ENCODE data around the gene PTPRN2.

Gene PTPRN2

GRCh38 chr7:158141806-158142518 lies 445.7 kb downstream of the PTPRN2 start:
- no peaks in the 10 kb centered on the region for H3K36me3 Mint-ChIP-seq
- peaks cover 37% of the 10 kb centered on the region for H3K9me3 Mint-ChIP-seq
- no peak for DNase-seq
- no peak overlapping the region for H3K27ac Mint-ChIP-seq
- H3K4me1 Mint-ChIP-seq = no peaks in the 10 kb centered on the region
- CTCF ChIA-PET = no interaction called here
- H3K4me3 Mint-ChIP-seq = no peak overlapping the region
- H3K27me3 Mint-ChIP-seq = no peaks in the 10 kb centered on the region

DNA sequence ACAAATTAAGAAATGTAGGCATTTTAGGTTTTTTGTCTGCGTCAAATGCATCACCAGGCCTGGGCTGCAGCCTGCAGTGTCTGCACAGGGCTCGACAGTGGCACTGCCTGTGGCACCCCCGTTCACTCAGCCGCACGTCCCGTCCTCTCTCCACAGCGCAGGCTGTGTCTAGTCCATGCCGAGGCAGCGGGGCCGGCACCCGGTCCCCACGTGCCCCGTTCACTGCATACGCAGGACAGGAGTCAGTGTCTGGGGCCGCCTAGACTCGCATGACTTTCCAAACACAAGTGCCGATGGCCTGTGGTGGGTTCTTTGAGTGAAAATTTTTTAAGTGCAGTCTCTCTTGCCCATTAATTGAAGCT lies 446.4 kb downstream of the PTPRN2 start:
- no peak for DNase-seq
- Mint-ChIP-seq H3K27me3 (no peaks in the 10 kb centered on the region), H3K9me3 (peaks cover 35% of the 10 kb centered on the region), H3K4me1 (no peaks in the 10 kb centered on the region), H3K4me3 (no peak overlapping the region), H3K27ac (no peak overlapping the region), H3K36me3 (no peaks in the 10 kb centered on the region)
- CTCF ChIA-PET = no interaction called here

DNA sequence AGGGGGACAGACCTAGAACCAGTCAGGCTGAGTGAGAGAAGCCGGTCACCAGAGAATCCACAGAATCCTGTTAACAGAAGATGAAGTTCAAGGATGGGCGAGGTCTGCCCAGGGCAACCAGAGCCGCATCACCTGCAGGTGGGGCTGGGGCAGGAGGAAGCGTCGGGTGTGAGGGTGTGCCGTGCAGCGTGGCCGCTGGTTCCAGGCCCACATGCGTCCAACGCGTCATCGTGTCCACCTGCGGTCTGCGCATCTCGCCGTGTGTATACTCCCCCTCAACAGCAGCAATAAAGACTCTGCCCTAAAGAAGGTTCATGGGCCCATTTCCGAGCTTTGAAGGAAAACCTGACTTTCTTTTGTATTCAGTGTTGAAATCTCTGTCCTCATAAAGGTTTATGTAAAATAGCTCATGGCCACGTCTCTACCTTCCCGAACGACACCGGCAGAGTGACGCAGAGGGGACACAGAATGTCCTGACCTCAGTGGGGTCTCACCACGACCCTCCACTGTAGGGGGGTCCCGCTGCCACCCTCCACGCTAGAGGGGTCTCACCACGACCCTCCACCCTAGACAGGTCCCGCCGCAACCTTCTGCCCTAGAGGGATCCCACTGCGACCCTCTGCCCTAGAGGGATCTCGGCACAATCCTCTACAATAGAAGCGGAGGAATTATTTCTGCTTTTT lies 446.9 kb downstream of the PTPRN2 start:
- H3K36me3 Mint-ChIP-seq = no peaks in the 10 kb centered on the region
- no peaks in the 10 kb centered on the region for H3K4me1 Mint-ChIP-seq
- H3K4me3 Mint-ChIP-seq = no peak overlapping the region
- H3K27me3 Mint-ChIP-seq = no peaks in the 10 kb centered on the region
- peaks cover 31% of the 10 kb centered on the region for H3K9me3 Mint-ChIP-seq
- CTCF ChIA-PET = no interaction called here
- DNase-seq = no peak
- no peak overlapping the region for H3K27ac Mint-ChIP-seq

GRCh38 chr7:158139499-158139898 lies 448.1 kb downstream of the PTPRN2 start:
- no peak overlapping the region for H3K27ac Mint-ChIP-seq
- H3K4me1 Mint-ChIP-seq = no peaks in the 10 kb centered on the region
- DNase-seq = no peak
- H3K9me3 Mint-ChIP-seq = peaks cover 25% of the 10 kb centered on the region
- no peaks in the 10 kb centered on the region for H3K27me3 Mint-ChIP-seq
- H3K36me3 Mint-ChIP-seq = no peaks in the 10 kb centered on the region
- CTCF ChIA-PET = no interaction called here
- no peak overlapping the region for H3K4me3 Mint-ChIP-seq

- Mint-ChIP-seq H3K4me1 (no peaks in the 10 kb centered on the region), H3K4me3 (no peak overlapping the region), H3K27me3 (no peaks in the 10 kb centered on the region)
Measured at GRCh38 chr7:158138329-158138597, 449.4 kb downstream of the PTPRN2 start.

GRCh38 chr7:158137516-158138328 lies 449.9 kb downstream of the PTPRN2 start:
- H3K4me3 Mint-ChIP-seq = no peak overlapping the region
- CTCF ChIA-PET = no interaction called here
- H3K9me3 Mint-ChIP-seq = peaks cover 16% of the 10 kb centered on the region
- no peak for DNase-seq
- H3K27ac Mint-ChIP-seq = no peak overlapping the region
- no peaks in the 10 kb centered on the region for H3K4me1 Mint-ChIP-seq
- H3K27me3 Mint-ChIP-seq = no peaks in the 10 kb centered on the region
- no peaks in the 10 kb centered on the region for H3K36me3 Mint-ChIP-seq

More at GRCh38 chr7:158138329-158138597, 449.4 kb downstream of the PTPRN2 start:
- H3K9me3 Mint-ChIP-seq = peaks cover 19% of the 10 kb centered on the region
- CTCF ChIA-PET = no interaction called here
- H3K36me3 Mint-ChIP-seq = no peaks in the 10 kb centered on the region
- DNase-seq = no peak
- no peak overlapping the region for H3K27ac Mint-ChIP-seq

DNA sequence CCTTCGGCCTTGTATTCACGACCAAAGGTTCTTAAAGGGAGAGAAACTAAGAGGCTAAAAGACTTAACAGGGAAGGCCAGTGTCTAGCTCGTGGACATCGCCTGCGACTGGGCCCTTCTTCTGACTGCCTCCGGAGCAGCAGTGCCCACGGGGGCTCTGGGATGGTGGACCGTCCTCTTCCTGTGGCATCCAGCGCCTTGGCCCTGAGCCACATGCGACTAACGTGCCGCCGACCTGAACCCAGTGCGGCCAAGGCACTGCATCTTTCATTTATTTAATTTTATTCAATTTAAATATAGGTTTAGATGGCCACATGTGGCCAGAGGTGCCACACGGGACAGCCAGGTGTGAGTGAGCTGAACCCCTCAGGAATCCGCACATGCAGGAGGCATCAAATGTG lies 451.7 kb downstream of the PTPRN2 start:
- H3K4me3 Mint-ChIP-seq = no peak overlapping the region
- CTCF ChIA-PET = no interaction called here
- no peak overlapping the region for H3K27ac Mint-ChIP-seq
- H3K4me1 Mint-ChIP-seq = no peaks in the 10 kb centered on the region
- H3K27me3 Mint-ChIP-seq = no peaks in the 10 kb centered on the region
- no peaks in the 10 kb centered on the region for H3K36me3 Mint-ChIP-seq
- DNase-seq = no peak
- peaks cover 12% of the 10 kb centered on the region for H3K9me3 Mint-ChIP-seq

DNA sequence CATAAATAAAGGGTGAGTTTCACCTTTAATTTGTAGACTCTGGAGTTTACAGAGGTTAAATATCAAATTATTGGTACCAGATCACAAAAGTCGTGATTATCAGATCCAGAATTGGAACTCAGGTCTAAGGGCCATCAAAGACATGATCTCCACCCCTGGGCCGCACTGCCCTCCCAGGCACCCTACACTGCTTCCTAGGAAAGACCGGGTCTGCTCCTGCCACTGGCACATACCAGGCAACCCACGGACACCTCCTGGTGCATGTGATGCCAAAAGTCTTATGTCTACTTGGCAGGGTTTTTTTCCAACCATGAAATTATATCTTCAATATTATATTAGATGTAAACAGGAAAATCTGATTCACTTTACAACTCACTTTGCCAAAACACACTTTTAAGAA lies 452.8 kb downstream of the PTPRN2 start:
- Mint-ChIP-seq H3K4me3 (no peak overlapping the region), H3K9me3 (peaks cover 5% of the 10 kb centered on the region), H3K36me3 (no peaks in the 10 kb centered on the region), H3K4me1 (no peaks in the 10 kb centered on the region), H3K27ac (no peak overlapping the region), H3K27me3 (no peaks in the 10 kb centered on the region)
- DNase-seq = no peak
- CTCF ChIA-PET = no interaction called here

- Mint-ChIP-seq H3K9me3 (peaks cover 3% of the 10 kb centered on the region), H3K27me3 (no peaks in the 10 kb centered on the region), H3K27ac (no peak overlapping the region), H3K4me3 (no peak overlapping the region), H3K4me1 (no peaks in the 10 kb centered on the region), H3K36me3 (no peaks in the 10 kb centered on the region)
- DNase-seq = no peak
- CTCF ChIA-PET = no interaction called here
Measured at GRCh38 chr7:158133515-158134271, 453.9 kb downstream of the PTPRN2 start.

- no peak overlapping the region for H3K27ac Mint-ChIP-seq
- peaks cover 3% of the 10 kb centered on the region for H3K9me3 Mint-ChIP-seq
- H3K4me1 Mint-ChIP-seq = no peaks in the 10 kb centered on the region
- no peaks in the 10 kb centered on the region for H3K36me3 Mint-ChIP-seq
- DNase-seq = no peak
- H3K27me3 Mint-ChIP-seq = no peaks in the 10 kb centered on the region
- CTCF ChIA-PET = no interaction called here
- no peak overlapping the region for H3K4me3 Mint-ChIP-seq
Measured at GRCh38 chr7:158133057-158133456, 454.6 kb downstream of the PTPRN2 start.

DNA sequence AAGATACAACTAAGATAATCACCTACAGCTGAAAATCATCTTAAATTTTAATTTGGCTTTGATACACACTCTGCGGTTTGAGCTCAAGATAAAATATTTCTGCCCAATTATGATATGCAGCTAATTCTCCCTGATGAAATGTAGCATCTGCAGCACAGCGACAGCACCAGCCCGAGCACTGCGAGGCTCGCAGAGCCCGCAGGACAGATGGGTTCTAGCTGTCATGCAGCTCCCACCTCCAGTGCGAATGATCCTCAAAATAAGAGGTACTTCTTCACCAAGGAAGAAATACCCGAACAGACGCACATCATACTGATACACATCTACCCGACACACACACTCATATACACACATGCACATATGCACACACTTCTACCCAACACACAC lies 457.6 kb downstream of the PTPRN2 start:
- Mint-ChIP-seq H3K36me3 (no peaks in the 10 kb centered on the region), H3K27me3 (no peaks in the 10 kb centered on the region), H3K4me1 (no peaks in the 10 kb centered on the region), H3K9me3 (peaks cover 8% of the 10 kb centered on the region), H3K27ac (no peak overlapping the region), H3K4me3 (no peak overlapping the region)
- no peak for DNase-seq
- CTCF ChIA-PET = no interaction called here

- CTCF ChIA-PET = no interaction called here
- Mint-ChIP-seq H3K27me3 (no peaks in the 10 kb centered on the region), H3K4me1 (no peaks in the 10 kb centered on the region), H3K27ac (no peak overlapping the region), H3K4me3 (no peak overlapping the region), H3K36me3 (no peaks in the 10 kb centered on the region), H3K9me3 (peaks cover 12% of the 10 kb centered on the region)
- DNase-seq = no peak
Measured at GRCh38 chr7:158129037-158130022, 458.3 kb downstream of the PTPRN2 start.

DNA sequence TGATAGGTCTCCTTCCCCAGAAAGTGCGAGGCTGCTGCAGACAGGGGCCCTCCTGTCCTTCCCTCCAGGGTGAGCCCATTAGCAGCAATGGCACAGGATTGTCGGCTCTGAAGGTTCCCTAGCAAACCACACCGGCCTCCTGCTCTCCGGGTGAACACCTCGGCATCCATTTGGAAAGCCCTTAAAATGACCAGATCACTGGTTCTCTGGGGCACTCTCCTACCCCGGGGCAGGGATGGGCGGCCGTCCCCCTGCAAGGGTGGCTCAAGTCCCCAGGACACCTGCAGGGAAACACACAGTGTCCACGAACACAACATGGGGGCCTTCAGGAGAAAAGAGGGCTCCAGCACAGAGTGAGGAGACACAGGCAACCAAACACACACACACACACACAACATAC lies 459.1 kb downstream of the PTPRN2 start:
- Mint-ChIP-seq H3K4me1 (no peaks in the 10 kb centered on the region), H3K27ac (no peak overlapping the region), H3K27me3 (no peaks in the 10 kb centered on the region), H3K4me3 (no peak overlapping the region), H3K36me3 (no peaks in the 10 kb centered on the region), H3K9me3 (peaks cover 16% of the 10 kb centered on the region)
- DNase-seq = no peak
- CTCF ChIA-PET = no interaction called here

- Mint-ChIP-seq H3K4me1 (no peaks in the 10 kb centered on the region), H3K27me3 (no peaks in the 10 kb centered on the region), H3K4me3 (no peak overlapping the region), H3K27ac (no peak overlapping the region), H3K9me3 (peaks cover 26% of the 10 kb centered on the region), H3K36me3 (no peaks in the 10 kb centered on the region)
- CTCF ChIA-PET = no interaction called here
- no peak for DNase-seq
Measured at GRCh38 chr7:158127241-158127640, 460.4 kb downstream of the PTPRN2 start.

All from activated naive CD4-positive, alpha-beta T cell treated with anti-CD3 and anti-CD28 coated beads, Interleukin-2, amount 10 ng/mL, durations not matched to agents 7 days and 5 days (primary cell).